ENCODE measurements around the gene TNFRSF17.

The TNFRSF17 gene

GRCh38 chr16:11996433-11997330 lies 31.7 kb downstream of the TNFRSF17 start:
- H3K4me3 ChIP-seq (ENCODE audit: low read depth, low read length), result no peak overlapping the region
- TF ChIP-seq CTCF (IDR thresholded peaks at IDR 0.05; ENCODE audit: borderline replicate concordance, insufficient read depth, low read depth, low read length), result no peak

GRCh38 chr16:12000032-12000431 lies 35.0 kb downstream of the TNFRSF17 start:
- no peak for TF ChIP-seq CTCF (IDR thresholded peaks at IDR 0.05; ENCODE audit: borderline replicate concordance, insufficient read depth, low read depth, low read length)
- no peak overlapping the region for H3K4me3 ChIP-seq (ENCODE audit: low read depth, low read length)

- no peak for TF ChIP-seq CTCF (IDR thresholded peaks at IDR 0.05; ENCODE audit: borderline replicate concordance, insufficient read depth, low read depth, low read length)
- no peak overlapping the region for H3K4me3 ChIP-seq (ENCODE audit: low read depth, low read length)
Measured at GRCh38 chr16:12002447-12003006, 37.5 kb downstream of the TNFRSF17 start.

- TF ChIP-seq CTCF (IDR thresholded peaks at IDR 0.05; ENCODE audit: borderline replicate concordance, insufficient read depth, low read depth, low read length), result no peak
Measured at GRCh38 chr16:12006637-12007036, 41.6 kb downstream of the TNFRSF17 start.

GRCh38 chr16:12009462-12009861 lies 44.5 kb downstream of the TNFRSF17 start:
- no peak overlapping the region for H3K4me3 ChIP-seq (ENCODE audit: low read depth, low read length)
- no peak for TF ChIP-seq CTCF (IDR thresholded peaks at IDR 0.05; ENCODE audit: borderline replicate concordance, insufficient read depth, low read depth, low read length)

More at GRCh38 chr16:12006637-12007036, 41.6 kb downstream of the TNFRSF17 start:
- no peak overlapping the region for H3K4me3 ChIP-seq (ENCODE audit: low read depth, low read length)

GRCh38 chr16:12009922-12010321 lies 44.9 kb downstream of the TNFRSF17 start:
- H3K4me3 ChIP-seq (ENCODE audit: low read depth, low read length), result no peak overlapping the region
- no peak for TF ChIP-seq CTCF (IDR thresholded peaks at IDR 0.05; ENCODE audit: borderline replicate concordance, insufficient read depth, low read depth, low read length)

All from GM12875 (cell line).